AG20443 (cell line): ENCODE measurements around the gene DYNC1H1.

ENCODE experiments used
- DNase-seq: peaks from one replicate; pipeline ENCODE4 v3.0.0; 2012; ENCODE audit warnings: low spot score, mixed read lengths

Gene DYNC1H1

DNA sequence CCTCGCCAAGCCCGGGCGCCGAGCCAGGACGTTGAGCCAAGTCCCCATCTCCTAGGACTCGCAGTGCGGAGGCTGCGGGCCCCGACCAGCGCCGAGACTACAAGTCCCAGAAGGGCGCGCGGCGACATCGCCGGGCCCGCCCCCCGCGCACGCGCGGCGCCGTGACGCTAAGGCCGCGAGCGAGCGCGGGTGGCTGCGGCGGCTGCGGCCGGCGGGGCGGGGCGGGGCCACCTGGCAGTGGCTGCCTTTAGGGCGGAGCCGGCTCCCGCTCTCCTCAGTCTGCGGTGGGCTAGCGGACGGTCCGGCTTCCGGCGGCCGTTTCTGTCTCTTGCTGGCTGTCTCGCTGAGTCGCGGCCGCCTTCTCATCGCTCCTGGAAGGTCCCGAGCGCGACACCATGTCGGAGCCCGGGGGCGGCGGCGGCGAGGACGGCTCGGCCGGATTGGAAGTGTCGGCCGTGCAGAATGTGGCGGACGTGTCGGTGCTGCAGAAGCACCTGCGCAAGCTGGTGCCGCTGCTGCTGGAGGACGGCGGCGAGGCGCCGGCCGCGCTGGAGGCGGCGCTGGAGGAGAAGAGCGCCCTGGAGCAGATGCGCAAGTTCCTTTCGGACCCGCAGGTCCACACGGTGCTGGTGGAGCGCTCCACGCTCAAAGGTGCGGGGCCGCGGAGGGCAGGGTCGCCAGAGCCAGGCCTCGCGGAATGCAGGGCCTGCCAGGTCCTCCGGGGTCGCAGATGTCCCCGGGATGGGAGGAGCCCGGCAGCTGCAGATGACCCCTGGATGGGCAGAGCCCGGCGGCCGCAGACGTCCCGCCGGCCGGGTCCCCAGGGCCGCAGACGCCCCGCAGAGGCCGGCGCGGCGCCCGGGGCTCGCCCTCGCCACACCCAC lies at the start of gene DYNC1H1:
Gene DYNC1H1, plus strand, starts transcription at position 277 of the 884 bp plus-strand sequence. Its CDS starts 119 bp downstream, at position 396.
- DNase-seq, result peak; percentile 97

DNA sequence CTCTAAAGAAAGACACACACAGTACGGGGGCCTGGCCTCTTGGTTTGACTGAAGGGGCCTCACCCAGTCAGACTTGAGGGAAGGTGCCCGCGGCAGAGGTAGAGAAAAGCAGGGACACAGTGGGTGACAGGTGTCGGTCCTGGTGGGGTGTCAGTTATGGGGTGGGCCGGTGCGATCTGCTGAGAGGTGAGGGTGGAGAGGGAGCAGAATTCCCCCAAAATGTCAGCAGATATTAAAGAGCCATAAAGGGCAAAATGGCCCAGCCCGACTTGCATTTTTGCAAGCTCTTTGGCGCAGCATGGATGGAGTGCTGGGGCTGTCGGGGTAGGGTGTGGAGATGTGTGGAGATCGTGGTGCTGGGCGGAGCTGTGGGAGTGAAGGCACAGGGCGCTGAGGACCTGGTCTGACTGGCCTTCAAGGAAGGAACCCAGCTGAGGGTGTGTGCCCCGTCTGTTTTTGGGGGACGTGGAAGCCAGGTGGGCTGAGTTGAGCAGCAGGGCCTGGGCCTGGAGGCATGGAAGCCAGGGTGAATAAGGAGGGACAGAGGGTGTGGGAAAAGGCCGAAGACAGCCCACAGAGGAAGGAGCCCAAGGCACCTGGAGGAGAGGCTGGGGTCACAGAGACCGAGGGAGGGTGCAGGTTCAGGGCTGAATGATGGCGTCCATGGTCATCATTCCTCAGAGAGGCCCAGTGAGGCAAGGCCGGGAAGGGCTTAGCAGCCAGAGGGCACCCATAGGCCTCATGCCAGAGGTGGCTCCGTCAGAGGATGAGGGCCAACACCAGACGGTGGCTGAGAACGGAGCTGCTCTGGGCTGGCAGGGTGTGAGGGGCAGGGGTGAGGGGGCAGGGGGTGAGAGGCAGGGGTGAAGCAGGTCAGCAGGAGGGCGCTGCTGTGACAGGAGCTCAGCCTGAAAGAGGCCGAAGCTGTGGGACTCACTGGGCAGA lies 48.2 kb upstream of the DYNC1H1 start:
- DNase-seq, result no peak

DNA sequence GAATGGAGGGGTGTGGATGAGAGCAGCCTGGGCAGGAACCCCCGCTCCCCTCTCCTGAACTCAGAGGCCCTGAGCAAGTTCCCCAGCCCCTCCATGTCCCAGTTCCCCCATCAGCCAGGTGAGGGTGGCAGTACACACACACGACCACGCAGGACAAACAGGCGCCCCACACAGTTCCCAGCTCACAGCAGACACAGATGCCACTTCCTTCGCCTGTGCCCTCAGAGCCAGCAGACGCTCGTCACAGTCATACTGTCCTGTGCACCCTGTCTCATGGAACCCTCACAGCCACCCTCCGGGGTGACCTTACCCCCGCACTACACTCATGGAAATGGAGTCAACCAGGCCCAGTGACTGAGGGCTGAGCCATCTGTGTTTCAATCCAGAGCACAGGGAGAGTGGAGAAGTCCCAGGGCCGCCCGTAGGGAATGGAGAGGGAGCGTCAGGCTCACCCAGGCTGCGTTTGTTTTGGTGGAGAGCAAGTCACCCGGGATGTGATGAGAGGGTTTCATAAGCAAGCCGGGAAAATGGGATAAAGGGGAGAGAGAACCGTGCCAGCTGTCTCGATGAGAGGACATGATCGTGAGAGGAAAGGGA lies 47.5 kb upstream of the DYNC1H1 start:
- DNase-seq, result no peak

DNA sequence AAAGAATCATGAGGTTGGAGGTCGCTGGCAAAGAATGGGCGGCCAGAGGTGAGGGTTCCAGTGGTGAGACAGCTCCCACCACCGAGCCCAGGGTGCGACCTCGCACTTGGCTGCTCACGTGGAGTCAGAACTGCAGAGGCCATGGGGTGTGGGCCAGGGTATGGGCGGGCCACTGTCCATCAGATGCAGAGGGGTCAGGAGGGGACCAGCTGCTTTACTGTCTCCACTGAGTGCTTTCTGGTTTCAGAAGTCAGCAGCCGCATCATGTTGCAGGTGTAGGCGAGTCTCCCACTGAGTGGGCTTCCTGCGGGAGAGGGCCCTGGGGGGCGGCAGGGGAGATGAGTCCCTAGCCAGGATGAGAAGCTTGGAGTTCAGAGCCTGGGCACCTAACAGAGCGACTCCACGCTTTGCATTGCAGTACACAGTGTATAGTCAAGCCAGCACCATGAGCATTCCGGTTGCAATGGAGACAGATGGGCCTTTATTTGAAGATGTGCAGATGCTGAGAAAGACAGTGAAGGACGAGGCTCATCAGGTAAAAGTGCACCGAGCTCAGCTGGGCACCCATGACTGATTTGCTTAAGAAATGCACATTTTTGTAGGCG lies 46.9 kb upstream of the DYNC1H1 start:
- no peak for DNase-seq

DNA sequence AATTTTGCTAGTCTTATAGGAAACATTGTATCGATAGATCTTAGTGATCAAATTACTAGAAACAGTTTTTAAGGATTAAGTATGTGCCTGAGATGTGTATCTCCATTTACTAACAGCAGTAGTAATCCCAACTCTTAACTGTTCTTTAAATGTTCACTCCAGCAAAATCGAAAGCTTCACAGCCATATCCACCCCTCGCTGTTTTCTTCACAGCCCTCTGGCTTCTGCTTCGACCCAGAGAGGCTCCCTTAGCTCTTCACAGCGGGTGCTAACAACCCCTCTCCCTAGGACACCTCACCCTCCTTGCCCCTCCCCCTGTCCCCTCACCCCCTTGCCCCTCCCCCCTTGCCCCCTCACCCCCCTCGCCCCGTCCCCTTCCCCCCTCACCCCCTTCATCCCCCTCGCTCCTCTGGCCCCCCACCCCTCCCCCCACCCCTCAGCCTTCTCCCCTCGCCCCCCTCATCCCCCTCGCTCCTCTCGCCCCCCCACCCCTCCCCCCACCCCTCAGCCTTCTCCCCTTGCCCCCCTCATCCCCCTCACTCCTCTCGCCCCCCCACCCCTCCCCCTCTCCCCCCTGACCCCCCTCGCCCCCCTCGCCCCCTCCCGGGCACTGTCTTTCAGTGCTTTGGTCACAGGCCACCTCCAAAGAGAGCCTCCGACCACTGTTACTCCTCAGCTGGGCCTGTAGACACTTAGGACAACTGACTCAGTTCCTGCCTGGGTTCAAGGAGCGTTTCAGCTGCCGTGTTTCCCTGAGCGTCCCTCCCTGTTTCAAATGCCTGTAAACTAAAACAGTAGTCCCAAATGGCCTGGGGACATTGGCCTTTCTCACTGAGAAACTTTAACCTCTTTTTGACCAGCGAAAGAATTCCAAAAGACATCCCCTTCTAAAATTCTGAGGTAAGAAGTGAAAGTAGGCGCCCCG lies 46.0 kb upstream of the DYNC1H1 start:
- no peak for DNase-seq

DNA sequence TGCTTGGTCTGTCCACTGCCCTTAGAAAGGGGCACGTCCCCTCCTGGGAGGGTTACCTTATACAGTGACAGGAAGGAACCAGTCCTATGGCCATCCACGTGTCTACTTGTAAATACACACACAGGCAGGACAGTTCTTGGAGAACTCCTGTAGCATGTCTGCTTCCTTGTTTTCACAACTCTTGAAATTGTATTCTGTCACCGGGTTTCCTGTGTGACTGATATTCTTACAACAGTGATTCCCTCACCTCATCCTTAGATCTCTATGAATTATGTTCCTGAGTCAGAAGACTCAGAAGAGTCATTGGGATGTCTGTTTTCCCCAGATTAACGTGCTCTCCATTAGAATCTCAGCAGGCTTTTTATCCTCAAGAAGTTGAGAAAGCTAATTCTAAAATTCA lies 44.1 kb upstream of the DYNC1H1 start:
- DNase-seq, result no peak

DNA sequence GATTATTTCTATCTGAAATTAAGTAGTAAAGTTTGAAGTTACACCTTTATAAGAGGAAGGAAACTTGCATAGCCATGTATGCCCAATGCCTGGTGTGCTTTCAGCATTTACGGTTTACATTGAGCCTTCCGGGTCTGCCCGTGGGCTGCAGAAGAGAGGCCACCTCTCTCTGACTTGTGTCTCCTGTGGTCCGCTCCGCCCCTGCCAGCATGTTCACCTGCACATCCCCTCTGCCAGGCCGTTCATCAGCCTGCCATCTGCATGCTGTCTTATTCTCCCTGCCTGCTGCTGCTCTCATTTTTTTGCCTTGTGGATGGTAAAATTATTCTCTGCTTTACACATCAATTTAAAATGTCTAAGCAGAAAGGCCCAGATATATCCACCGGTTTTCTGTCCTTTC lies 41.5 kb upstream of the DYNC1H1 start:
- DNase-seq, result no peak

DNA sequence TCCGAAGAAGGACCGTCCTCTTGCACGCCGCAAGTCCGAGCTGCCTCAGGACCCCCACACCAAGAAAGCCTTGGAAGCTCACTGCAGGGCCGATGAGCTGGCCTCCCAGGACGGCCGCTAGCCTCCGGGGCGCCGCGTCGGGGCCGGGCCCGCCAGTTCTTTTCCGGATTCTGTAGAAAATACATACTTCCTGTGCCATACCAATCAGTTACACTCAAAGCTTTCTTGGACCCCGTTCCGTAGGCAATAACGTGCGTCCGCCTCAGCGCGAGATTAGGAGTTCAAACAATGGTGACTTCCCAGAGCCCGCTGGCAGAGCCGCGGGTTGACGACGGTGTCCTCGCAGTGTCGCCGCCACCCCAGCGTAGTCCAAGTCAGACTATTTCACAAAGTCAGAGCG lies 39.2 kb upstream of the DYNC1H1 start:
- no peak for DNase-seq

DNA sequence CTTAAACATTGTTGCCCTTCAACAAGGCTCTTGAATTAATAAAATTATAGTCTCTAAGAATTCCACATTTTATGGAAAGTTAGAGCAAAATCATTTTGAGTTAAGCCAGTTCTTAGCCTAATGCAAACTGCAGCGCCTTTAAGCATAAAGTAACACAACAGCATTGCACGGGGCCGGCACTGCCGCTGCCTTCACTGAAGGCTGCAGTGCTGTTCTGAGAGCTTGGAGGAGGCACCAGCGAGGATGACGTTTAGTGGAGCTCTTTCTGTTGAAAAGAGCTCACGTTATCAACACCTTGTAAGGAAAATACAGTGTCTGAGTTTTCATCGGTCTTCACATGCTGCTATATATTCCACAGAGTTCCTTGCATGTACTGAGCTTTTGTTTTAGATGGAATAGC lies 38.3 kb upstream of the DYNC1H1 start:
- DNase-seq, result no peak

DNA sequence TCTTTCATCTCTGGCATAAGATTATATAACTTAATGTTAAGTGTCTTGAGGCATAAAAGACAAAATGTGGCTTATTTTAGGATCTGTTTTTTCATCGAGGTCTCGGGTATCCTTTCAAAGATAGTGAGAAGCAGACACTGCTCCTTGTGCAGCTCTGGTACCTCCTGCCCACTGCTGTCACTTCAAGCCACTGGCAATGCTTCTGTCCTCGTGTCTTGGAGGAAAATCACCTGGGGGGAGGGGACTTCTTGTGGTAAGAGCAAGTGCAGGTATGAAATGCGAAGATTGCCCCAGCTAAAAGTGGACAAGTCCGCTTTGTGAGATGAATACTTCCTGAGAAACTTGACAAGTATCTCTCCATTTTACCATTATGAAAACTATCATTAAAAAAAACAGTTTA lies 37.8 kb upstream of the DYNC1H1 start:
- DNase-seq, result no peak

DNA sequence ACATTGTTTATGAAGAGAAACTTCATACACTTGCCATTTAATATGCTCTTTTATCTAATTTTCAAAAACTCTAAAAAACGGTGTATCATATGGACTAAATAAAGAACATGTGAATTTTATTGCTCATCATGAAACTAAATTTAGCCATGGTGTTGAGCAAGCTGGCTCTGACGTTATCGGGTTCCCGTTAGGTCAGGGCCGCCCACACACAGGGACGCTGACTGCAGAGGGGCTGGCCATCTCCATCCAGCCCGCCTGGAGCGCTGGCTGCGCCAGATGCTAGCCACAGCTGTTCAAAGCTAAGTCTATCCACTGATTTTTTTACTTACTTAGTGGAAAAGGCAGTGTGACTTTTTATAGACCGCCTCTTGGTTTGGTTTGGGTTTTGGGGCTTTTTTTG lies 36.5 kb upstream of the DYNC1H1 start:
- DNase-seq, result peak; percentile 97

DNA sequence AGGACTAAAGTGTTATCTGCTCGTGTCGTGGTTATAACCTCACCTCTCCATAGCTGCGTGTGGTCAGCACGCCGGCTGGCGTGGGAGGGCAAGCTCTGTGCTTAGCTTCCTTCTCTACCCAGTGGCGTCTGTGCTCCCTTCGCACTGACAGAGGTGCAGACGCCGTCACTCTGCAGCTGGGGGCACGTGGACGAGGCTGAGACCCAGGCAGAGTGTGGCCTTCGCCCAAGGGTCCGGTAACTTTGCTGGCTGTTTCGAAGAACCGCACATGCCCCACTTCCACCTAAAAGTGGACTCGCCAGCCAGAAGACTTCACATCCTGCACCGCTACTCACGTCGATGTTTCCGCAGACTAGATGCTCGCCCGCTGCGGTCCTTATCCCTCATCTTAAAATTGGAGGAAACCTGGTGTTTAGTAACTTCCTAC lies 35.9 kb upstream of the DYNC1H1 start:
- no peak for DNase-seq

DNA sequence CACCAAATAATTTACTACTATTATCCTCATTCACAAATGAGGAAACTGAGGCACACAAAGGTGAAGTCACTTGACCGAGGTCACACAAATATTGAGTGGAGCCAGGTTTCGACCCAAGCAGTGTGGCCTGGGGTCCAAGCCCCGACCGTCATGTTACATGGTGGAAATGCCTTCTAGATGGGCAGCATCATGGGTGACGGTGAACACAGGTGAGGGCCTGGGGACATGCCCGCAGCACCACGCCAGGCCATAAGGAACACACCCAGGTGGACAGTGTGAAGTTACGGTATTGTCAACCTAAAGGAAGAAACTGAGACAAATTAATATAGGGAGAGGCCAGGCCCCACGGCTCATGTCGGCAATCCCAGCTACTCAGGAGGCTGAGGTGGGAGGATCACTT lies 35.3 kb upstream of the DYNC1H1 start:
- no peak for DNase-seq

DNA sequence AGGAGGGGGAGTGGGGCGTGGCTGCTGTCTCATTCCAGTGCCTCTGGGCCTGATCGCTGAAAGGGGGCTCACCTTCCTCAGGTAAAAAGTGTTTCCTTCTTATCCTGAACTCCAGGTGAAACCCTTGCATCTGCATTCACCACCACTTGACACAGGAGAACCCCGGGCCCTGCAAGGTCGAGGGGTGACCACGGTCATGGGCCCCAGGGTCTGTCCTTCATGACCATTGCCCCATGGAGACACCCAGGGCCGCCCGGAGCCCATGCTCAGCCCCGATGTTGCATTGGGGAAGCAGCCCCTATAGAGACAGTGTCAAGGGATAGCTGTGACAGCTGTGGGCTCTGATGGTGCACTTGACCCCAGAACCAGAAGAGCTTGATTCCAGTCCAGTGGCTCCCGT lies 34.4 kb upstream of the DYNC1H1 start:
- DNase-seq, result no peak

DNA sequence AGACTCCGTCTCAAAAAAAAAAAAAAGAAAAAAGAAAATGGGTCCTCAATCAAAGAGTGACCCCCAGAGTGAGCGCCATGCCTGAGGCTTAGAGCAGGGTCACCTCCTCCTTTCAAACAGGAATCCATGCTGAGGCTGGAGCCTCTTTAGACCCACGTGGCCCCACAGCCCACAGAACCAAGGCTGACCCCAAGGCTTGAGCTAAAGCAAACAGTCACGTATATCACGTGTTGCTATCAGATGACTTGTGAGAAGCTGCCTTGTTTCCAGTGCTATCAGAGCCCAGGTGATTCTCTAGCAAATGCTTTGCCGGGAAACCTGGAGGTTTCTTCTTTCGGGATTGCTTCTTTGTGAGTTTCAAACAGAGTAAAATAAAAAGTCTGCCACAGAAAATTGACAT lies 31.7 kb upstream of the DYNC1H1 start:
- DNase-seq, result no peak

DNA sequence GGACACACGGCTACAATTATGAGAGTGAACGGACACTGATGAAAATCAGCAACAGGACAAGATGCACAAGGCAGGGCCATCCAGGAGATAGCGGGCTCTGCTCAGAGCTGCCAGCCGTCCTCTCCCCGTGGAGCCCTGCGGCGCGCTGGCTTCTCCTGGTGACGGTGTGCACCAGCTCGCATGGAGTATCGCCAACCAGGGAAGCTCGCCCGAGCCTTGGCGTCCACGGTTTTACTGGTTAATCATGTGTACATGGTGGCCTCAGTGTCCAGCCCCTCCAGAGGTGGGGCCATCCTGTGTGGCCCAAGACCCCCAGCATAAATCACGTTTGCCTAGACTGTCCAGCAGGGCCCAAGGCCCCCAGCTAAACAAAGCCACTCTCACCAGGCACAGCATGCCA lies 31.2 kb upstream of the DYNC1H1 start:
- DNase-seq, result no peak

DNA sequence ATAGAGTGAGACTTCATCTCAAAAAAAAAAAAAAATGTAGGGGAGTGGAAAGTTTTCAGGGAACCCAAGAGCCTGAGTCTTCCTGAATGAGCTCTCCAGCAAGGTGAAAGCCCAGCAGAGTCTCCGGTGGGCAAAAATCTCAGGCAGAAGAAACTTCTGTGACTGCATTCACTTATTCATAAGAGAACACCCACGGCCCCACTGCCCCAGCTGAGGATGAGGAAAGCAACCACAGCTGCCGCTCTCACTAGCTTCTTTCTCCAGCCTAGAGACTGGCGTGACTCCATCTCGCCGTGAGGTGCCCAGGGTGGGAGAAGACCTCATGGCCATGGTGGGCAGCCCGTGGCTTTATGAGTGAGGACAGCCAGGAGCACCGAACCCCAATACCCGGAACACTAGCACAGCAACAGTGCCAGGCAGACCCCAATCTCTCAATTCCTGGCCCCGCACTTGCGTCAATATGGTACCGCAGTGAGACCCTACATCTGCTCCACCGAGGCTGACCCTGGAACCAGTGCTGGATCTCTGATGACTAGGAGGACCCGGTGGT lies 29.7 kb upstream of the DYNC1H1 start:
- DNase-seq, result no peak

DNA sequence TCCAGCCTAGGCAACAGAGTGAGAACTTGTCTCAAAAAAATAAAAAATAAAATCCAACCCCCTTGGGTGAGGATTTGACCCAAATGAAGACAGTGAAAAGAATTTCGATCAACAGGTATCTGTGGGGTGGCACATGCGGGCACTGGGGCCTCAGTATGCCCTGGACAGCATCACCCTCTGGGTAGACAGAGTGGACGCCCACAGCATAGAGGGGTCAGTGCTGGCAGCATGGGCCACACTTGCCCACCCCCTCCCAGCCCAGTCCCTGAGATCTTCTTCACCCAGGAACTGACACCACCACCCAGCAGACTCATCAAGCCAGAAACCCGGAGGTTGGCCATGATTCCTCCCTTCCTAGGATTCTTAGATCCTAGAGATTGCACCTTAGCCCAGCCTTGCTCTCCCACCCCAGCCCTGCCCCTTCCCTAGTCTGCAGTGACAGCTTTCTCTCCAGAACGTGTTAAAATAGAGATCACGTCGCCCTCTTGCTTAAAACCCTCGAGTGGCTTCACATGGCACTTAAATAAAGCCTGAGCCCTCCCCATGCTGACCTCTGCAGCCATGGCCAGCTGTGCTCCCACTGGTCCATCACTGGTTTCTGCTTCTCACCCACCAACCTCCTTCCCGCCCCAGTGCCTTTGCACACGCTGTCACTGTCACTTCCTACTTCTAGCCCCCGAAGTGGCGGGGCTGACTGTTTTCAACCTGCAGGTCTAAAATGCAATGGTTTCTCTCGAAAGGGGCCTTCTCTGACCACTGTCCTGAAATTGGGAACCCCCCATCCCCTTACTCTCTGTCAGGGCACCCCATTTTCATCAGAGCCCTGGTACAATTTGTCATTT lies 26.2 kb upstream of the DYNC1H1 start:
- no peak for DNase-seq

DNA sequence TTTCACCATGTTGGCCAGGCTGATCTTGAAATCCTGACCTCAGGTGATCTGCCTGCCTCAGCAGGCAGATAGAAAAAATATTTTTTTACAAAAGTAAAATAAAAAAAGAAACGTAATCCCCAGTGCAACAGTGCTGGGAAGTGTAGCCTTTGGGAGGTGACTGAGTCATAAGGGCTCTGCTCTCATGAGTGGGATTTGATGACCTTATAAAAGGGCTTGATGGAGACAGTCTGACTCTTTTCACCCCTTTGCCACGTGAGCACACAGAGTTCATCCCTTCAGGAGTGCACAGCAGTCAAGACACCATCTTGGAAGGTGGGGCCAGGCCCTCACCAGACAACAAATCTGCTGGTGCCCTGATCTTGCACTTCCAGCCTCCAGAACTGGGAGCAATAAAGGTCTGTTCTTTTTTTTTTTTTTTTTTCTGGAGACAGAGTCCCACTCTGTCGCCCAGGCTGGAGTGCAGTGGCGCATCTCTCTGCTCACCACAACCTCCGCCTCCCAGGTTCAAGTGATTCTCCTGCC lies 24.7 kb upstream of the DYNC1H1 start:
- DNase-seq, result no peak

DNA sequence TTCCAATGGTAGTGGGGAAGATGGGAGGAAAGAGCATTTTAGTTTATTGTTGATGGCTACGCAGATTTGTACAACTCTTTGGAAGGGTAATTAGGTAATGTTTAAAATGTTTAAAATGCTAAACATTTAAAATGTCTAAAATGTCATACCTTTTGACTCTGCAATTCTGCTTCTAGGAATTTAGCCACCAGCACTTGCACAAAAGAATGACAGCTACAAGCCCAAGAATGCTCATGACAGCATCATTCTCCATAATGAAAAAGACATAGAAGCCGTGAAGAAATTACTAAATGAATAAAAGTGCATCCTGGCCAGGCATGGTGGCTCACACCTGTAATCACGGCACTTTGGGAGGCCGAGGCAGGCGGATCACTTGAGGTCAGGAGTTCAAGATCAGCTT lies 19.9 kb upstream of the DYNC1H1 start:
- DNase-seq, result no peak
